Stimulated activated CD4-positive, alpha-beta T cell treated with anti-CD3 and anti-CD28 coated beads, TNF-alpha, amount 100 ng/mL, for 24 hours (primary cell): ENCODE measurements around the gene CDK10.
"Not testable (repeated sequence)": the region's sequence is repeated elsewhere in the genome, so short reads cannot be mapped to it uniquely, and the experiment has no call there.

ENCODE experiments used
- DNase-seq, 3 experiments: peaks; one replicate each; pipeline ENCODE4 v3.0.0-alpha.2; 2020; ENCODE audit warnings: low read depth in 3 of 3

Gene CDK10

DNA sequence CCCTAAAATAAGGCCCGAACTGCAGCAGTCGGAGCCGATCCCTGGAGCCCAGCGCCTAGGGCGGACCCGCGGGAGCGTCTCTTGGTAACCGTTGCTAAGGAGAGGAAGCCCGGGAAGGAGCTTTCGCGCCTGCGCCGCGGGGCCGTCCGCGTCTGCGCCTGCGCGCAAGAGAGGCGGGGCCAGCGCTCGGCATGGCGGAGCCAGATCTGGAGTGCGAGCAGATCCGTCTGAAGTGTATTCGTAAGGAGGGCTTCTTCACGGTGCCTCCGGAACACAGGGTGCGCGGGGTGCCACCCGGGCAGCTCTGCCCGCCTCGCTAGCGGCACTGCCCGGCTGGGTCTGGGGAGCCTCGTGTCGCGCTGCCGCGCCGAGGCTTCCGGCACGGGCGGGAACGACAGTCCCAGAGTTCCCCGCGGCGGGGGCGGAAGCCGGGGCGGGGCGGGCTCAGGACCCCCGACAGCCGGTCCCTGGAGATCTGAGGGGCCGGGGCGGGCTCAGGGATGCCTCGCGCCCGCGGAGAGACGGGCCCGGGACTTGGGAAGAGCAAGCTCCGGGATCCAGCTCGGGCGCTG is at the start of gene CDK10:
Gene CDK10 (plus strand): TSS at position 170 of the 572 bp plus-strand sequence. CDS start 22 bp downstream, at position 192.
- peak; percentile 82 to 88 (median 88) for DNase-seq

DNA sequence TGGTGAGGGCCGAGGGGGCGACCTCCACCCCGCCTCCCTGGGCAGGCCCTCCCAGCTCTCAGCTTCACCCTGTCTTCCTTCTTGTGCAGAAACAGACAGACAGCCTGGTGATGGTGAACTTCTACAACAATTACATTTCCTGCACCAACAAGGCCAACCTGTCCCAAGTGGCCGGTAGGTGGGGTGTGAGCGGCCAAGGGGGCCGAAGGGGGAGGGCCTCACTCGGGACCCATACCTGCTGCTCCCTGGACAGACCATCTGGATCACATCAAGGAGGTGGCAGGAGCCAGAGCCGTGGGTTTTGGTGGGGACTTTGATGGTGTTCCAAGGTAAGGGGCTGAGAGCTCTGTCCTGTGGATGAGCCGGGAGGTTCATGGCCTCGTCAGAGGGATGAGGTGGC is 49.1 kb upstream of the CDK10 start:
- DNase-seq, result no peak

DNA sequence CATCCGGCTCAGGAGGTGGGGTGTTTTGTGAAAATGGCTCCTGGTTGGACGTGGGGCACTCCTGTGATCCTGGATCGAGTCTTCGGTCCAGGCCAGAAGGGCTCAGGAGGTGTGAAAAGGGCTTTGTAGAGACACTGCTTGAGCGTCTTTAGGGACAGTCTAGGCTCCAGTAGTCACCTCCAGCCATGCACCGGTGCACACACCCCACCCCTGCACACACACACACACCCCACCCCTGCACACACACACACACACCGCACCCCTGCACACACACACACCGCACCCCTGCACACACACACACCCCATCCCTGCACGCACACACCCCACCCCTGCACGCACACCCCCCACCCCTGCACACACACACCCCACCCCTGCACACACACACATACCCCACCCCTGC is 48.0 kb upstream of the CDK10 start:
- DNase-seq, result no peak

DNA sequence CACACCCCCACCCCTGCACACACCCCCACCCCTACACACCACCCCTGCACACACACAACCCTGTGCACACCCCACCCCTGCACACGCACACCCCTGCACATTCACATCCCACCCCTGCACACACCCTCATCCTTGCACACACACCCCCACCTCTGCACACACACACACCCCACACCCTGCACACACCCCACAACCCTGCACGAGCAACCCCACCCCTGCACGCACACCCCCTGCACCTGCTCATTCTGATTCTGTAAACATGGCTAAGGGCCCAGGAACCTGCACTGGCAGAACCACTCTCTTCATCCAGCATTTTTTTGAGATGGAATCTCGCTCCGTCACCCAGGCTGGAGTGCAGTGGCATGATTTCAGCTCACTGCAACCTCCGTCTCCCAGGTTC is 47.1 kb upstream of the CDK10 start:
- no peak for DNase-seq

GRCh38 chr16:89641458-89642119 is 44.9 kb upstream of the CDK10 start:
- no peak for DNase-seq

DNA sequence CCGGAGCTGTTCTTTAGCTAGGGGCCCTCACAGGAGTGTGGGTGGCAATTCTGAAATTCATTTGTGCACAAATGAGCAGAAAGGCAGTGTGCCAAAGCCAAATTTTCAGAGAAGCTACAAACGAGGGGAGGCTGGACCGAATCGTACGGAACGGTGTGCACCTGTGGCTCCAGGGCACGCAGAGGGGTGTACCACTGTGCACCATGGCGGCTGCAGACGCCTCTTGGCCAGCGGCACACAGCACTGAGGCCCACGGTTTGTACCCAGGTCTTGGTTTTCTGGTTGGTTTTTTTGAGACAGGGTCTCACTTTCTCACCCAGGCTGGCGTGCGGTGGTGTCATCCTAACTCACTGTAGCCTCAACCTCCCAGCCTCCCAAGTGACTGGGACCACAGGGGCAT is 43.9 kb upstream of the CDK10 start:
- no peak for DNase-seq

GRCh38 chr16:89643769-89644300 is 42.7 kb upstream of the CDK10 start:
- no peak for DNase-seq

DNA sequence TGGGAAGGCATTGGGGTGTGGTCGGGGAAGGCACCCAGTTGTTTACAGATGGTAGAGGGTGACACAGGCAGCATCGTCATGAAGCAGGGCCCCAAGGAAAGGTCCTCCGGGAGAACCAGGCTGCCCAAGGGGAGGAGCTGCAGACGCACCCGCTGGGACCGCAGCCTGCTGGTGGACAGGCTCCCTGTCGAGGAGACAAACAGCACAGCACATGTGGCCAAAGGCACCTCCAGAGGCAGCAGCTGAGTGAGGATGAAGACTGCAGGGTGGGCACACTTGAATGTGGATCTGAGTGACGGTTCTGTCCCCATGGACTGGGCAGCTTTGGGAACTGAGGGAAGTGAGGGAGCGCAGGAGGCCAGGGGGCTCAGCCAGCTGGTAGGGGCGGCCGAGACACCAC is 41.4 kb upstream of the CDK10 start:
- no peak for DNase-seq

DNA sequence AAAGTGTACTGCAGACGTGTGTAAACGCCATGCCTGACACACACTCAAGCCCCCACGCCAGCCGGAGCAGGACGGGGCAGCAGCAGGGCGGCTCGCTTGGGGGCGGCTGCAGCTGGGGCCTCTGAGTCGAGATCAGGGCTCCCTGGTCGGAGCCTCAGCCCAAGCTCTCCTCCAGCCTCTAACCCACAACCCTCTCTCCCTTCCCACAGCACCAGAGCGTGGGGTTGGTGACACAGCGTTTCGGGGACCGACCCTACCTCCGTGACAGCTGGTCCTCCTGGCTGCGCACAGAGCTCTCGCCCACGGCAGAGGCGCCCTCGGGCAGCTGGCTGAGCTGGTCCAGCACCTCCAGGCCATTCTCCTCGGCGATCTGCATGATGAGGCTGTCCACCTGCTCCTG is 40.2 kb upstream of the CDK10 start:
- DNase-seq, result no peak

DNA sequence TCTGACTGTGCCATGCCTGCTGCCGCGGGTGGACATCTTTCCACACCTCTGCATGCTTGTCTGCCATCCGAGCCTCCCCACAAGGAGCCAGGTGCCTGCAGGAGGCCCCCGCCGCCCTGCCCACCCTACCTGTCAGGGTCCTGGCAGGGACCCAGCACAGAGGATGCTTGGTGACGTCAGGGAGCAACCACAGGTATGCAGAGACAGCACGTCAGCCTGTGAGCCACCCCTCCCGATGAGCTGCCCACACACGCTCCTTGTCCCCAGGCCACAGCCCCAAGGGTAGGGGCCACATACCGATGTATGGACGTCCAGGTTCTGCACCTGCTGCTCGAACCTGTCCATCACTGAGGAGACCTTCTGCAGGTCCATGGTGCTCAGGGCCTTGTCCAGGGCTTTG is 39.6 kb upstream of the CDK10 start:
- DNase-seq, result no peak

- no peak for DNase-seq
These were observed 34.9 kb upstream of the CDK10 start for GRCh38 chr16:89651584-89651983.

DNA sequence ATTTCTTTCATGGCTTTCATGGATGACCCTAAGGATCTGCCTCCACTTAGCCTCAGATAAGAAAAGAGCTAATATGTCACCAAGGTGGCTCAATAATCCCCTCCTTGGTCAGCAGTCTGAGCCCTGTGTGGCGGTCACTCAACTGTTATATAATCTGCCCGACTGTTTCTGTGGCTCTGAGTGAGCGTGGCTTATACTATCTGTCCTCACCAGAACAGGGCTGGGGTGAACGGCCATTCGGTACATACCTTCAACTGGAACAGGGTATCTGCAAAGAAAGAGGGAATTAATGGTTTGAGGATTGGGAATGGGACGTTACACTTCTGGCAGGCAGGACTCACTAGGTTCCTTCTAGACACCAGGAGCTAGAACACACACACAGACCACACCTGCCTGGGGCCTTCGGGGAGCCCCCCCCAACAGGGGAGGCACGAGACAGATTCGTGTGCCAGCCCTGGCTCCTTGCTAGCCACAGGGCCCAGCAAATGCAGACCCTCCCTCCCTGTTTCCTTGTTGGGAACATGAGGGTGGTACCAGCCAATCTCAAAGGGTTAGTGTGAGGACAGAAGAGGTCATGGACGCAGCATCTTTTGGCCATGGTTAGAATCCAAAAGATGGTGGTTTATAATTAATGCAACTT is 32.7 kb upstream of the CDK10 start:
- DNase-seq, result no peak

- no peak for DNase-seq
These were observed 31.3 kb upstream of the CDK10 start for GRCh38 chr16:89655062-89655643.

DNA sequence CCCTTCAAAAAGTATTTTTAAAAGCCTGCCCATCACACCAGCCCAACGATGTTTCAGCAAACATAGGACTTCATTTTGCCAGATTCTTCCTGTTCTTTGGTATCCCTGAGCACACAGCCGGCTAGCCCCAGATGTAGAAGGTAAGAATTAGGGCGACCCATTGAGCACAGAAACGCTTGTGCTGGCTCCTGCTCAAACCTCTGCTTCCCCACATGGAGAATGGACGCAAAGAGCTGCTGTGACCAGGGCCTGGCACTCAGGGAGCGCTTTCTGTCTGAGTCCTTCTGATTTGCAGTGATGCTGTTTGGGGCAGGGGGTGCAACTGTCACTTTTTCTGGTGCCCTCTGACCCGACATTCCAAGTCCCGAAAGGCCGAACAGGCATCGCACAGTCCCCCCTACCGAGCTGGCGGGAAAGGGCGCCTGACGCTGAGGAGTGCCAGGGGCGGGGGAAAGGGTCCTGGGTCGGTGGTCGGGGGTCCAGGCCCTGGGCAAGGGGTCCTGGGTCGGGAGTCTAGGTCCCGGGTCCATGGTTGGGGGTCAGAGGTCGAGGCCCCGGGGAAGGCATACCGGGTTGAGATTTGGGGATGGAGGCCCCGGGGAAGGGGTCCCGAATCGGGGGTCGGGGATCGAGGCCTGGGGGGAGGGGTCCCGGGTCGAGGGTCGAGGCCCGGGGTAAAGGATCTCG is 29.9 kb upstream of the CDK10 start:
- DNase-seq, result no peak

GRCh38 chr16:89657442-89658220 is 28.9 kb upstream of the CDK10 start, which contains the start of the genes CHMP1A and SPATA33:
Gene CHMP1A, minus strand, starts transcription at chr16:89657708. Its CDS starts 120 bp downstream, at chr16:89657588.
Gene SPATA33, plus strand, starts transcription at chr16:89657836. Its CDS starts 76 bp downstream, at chr16:89657912.
- DNase-seq, result peak; percentile 86 to 89 (median 87)

DNA sequence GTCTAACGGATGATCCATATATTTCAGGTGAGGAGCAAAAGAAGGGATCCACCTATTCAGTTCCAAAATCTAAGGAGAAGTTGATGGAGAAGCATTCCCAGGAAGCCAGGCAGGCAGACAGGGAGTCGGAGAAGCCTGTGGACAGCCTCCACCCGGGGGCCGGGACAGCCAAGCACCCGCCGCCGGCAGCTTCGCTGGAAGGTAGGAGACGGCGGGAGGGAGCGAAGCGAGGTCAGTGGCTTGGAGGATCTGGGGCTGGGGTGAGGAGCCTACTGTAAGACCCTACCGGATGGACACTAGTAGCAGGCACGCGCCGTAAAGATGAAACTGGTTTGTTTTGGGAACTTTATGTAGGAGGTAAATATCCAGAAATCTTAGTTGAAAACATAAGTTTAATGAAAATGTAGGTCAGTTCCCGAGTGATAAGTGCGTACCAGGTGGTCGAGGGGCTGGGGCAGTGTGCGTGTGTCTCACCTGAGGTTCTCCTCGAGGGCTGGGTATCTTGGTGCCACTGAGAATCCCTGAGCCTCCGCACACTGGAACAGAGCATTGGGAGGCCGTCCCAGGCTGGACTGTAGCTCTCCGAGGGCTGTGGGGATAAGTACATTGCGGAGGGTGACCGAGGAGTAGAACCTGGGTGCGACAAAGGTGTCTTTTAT is 28.1 kb upstream of the CDK10 start:
- peak in 1 of 3 experiments; percentile 18 for DNase-seq

DNA sequence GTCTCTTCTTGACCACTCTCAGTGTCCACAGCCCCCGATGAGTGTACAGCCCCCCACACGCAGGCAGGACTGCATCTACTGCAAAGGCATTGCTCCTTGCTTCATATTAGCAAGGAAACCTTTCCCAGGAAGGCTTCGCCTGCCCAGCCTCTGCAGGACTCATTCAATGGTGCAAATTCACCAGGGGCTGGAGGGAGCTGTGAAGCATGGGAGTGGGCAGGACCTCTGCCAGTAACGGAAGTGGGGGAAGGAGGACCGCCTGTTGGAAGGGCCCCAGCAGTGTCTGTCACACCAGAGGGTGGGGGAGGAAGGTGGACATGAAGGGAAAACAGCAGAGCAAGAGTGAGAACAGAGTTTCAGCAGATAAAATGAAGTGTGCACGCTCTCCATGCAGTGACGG is 26.3 kb upstream of the CDK10 start:
- DNase-seq, result no peak

GRCh38 chr16:89661215-89661614 is 25.3 kb upstream of the CDK10 start:
- no peak for DNase-seq

GRCh38 chr16:89664238-89664637 is 22.3 kb upstream of the CDK10 start:
- not testable (repeated sequence) for DNase-seq

DNA sequence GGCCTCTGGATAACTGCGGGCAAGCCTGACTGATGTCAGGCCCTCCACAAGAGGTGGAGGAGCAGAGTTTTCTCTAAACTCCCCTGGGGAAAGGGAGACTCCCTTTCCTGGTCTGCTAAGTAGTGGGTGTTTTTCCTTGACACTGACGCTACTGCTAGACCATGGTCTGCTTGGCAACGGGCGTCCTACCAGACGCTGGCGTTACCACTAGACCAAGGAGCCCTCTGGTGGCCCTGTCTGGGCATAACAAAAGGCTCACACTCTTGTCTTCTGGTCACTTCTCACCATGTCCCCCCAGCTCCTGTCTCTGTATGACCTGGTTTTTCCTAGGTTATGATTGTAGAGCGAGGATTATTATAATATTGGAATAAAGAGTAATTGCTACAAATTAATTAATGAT is 19.5 kb upstream of the CDK10 start:
- DNase-seq, result not testable (repeated sequence)
